Stimulated activated naive CD8-positive, alpha-beta T cell treated with anti-CD3 and anti-CD28 coated beads, Interleukin-15, amount 100 ng/mL, for 72 hours (primary cell): ENCODE measurements around the gene ZNF750.
A peak's percentile ranks its signal among the peaks of the same experiment; 100 is the strongest.

ENCODE experiments used
- ATAC-seq: fragments of 150-1000 bp; cut with Tn5 transposase; 2 replicates; pipeline ENCODE4 v1.10.0; 2021; ENCODE audit warnings: mild to moderate bottlenecking, moderate library complexity
- DNase-seq, 2 donors: peaks; one replicate each; pipeline ENCODE4 v3.0.0; 2021 to 2022
- H3K27ac Mint-ChIP-seq, 2 donors: one replicate each; pipeline ENCODE4 v1.8.0; 2022; ENCODE audit warnings: mild to moderate bottlenecking in 2 of 2, mixed read lengths in 2 of 2, moderate library complexity in 2 of 2
- H3K27me3 Mint-ChIP-seq: one replicate; pipeline ENCODE4 v1.8.0; 2022; ENCODE audit warnings: mixed read lengths
- H3K4me1 Mint-ChIP-seq: one replicate; pipeline ENCODE4 v1.8.0; 2022; ENCODE audit warnings: mild to moderate bottlenecking, mixed read lengths
- H3K4me3 Mint-ChIP-seq, 2 donors: one replicate each; pipeline ENCODE4 v1.8.0; 2022; ENCODE audit warnings: mild to moderate bottlenecking in 2 of 2, mixed read lengths in 2 of 2, moderate library complexity in 1 of 2
- H3K9me3 Mint-ChIP-seq, 2 donors: one replicate each; pipeline ENCODE4 v1.8.0; 2022; ENCODE audit warnings: mixed read lengths in 2 of 2

Gene ZNF750

DNA sequence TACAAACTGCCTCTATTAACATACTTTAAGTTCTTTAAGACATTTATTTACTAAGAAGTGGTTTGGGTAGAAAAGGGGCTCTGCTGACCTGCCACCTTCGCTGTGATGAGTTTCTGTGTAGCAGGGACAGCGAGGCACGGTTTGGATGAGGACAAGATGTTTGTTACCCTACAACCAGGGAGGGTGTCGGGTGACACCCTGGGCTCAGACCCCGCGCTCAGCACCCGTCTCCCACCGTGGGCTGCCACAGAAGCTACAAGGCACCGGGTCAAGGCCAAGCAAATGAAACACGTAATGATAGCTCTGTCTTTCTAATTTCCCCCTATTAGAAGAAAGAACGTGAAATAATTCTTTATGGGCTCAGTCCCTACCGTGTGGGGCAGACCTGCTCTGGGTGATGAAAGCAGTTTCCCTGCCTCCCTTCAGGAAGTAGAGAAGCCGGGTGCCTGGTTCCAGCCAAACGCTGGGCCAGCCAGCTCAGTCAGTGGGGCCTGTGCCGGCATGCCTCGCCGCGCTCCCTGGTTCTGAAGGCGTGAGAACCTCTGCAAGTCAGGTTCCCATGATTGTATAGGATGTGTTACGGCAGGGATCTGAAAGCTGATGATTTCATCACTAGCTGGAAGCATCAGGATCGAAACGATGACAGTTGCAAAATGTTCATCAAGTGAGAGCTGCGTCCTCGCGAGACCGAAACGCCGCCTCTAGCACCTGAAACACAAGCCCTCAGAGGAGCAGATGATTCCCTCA is 3.9 kb downstream of the ZNF750 start:
- no peak for DNase-seq
- H3K4me1 Mint-ChIP-seq = peaks cover 6% of the 10 kb centered on the region
- no peak overlapping the region for H3K4me3 Mint-ChIP-seq
- peak overlapping the region in 1 of 2 donors; percentile 54 for H3K27ac Mint-ChIP-seq
- no peaks in the 10 kb centered on the region for H3K27me3 Mint-ChIP-seq
- ATAC-seq = no peak
- H3K9me3 Mint-ChIP-seq = no peaks in the 10 kb centered on the region

DNA sequence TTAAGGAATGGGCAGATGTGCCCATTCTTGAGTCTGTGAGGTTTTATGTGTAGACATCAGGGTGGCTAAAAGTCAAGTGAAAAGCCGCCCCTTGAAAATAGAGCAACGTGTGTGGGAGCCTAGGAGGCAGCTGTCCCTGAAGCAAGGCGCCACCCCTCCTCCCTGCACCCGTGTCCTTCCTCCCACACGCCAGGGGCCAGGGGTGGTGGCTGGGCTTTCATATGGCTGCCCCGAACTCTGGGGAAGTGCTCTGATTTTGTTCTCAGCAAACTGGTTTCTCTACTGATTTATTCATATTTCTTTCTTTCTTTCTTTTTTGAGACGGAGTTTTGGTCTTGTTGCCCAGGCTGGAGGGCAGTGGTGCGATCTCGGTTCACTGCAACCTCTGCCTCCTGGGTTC is 4.7 kb downstream of the ZNF750 start:
- Mint-ChIP-seq H3K27ac (peak overlapping the region in 1 of 2 donors; percentile 92), H3K4me1 (peaks cover 6% of the 10 kb centered on the region), H3K27me3 (no peaks in the 10 kb centered on the region), H3K4me3 (no peak overlapping the region), H3K9me3 (no peaks in the 10 kb centered on the region)
- ATAC-seq (no peak), DNase-seq (no peak)

DNA sequence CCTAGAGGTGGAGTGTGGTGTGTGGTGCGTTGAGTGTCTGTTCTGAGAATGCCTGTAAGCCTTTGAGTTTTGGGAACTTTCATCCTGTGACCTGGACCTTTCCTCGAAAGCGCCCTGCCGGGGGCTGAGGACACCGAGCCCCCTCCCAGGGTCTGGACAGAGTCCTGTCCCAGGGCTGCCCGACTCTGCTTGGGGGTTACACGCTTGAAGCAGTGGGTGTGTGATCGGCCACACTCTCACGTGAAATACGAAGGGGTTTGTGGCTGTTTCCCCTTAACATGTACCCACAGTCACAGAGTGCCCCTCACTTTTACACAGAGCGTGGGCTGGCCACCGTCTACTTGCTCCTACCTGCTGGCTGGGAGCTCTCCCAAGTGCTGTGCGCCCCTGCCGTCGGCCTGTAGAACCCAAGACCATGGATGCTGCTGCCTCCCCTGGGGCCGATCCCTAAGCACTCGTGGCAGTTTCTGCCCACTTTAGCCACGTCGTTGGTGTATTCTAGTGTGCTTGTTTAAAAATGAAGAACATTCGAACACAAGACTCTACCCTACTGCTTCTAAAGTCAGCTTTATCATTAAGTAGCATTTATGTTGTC is 6.8 kb downstream of the ZNF750 start:
- DNase-seq (no peak), ATAC-seq (no peak)
- H3K4me1 Mint-ChIP-seq = peaks cover 6% of the 10 kb centered on the region
- no peak overlapping the region for H3K4me3 Mint-ChIP-seq
- no peaks in the 10 kb centered on the region for H3K27me3 Mint-ChIP-seq
- peak overlapping the region; percentile 51 to 77 for H3K27ac Mint-ChIP-seq
- H3K9me3 Mint-ChIP-seq = peaks cover 0 to 9% of the 10 kb centered on the region in 2 donors

DNA sequence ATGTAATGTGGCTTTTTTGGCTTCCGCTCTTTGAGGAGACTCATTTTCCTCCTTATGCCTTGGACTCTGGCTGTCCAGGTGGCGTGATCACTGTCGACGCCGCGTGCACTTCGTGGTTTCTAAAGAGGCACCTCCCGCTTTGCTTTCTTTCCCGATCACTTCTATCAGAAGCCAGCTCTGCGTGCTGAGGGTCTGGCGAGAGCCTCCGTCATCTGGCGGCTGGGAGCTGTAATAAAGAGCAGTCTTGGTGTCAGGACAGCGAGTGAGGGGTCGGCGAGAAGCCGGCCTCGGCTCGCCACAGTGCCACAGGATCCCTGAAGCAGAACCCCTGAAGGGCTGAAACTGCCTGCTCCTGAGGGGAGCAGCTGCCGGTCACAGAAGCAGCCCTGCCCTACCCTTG is 7.4 kb downstream of the ZNF750 start:
- ATAC-seq (no peak), DNase-seq (no peak)
- no peaks in the 10 kb centered on the region for H3K27me3 Mint-ChIP-seq
- H3K4me3 Mint-ChIP-seq = no peak overlapping the region
- H3K27ac Mint-ChIP-seq = peak overlapping the region; percentile 51 to 77
- H3K9me3 Mint-ChIP-seq = peaks cover 0 to 13% of the 10 kb centered on the region in 2 donors
- peaks cover 6% of the 10 kb centered on the region for H3K4me1 Mint-ChIP-seq

DNA sequence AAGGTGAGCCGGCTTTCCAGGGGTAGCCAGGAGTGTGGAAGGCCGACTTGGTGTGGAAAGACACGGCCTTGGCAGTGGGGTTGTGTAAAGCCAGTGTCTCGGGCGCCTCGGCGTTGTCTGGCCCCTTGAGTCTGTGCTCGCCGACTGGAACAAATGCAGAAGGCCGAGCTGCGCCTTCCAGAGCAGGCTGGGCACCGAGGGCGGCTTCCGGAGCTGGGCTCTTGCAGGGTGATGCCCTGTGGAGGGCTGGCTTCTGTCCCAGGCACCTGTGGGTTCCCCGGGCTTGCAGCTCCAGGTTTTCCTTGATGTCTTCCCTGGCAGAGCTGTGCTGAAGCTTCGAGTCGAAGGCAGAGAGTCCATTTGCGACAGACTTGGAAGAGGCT is 8.0 kb downstream of the ZNF750 start:
- no peak for ATAC-seq
- Mint-ChIP-seq H3K4me1 (peaks cover 6% of the 10 kb centered on the region), H3K27me3 (no peaks in the 10 kb centered on the region), H3K4me3 (no peak overlapping the region), H3K9me3 (peaks cover 0 to 13% of the 10 kb centered on the region in 2 donors), H3K27ac (peak overlapping the region in 1 of 2 donors; percentile 21)
- no peak for DNase-seq

DNA sequence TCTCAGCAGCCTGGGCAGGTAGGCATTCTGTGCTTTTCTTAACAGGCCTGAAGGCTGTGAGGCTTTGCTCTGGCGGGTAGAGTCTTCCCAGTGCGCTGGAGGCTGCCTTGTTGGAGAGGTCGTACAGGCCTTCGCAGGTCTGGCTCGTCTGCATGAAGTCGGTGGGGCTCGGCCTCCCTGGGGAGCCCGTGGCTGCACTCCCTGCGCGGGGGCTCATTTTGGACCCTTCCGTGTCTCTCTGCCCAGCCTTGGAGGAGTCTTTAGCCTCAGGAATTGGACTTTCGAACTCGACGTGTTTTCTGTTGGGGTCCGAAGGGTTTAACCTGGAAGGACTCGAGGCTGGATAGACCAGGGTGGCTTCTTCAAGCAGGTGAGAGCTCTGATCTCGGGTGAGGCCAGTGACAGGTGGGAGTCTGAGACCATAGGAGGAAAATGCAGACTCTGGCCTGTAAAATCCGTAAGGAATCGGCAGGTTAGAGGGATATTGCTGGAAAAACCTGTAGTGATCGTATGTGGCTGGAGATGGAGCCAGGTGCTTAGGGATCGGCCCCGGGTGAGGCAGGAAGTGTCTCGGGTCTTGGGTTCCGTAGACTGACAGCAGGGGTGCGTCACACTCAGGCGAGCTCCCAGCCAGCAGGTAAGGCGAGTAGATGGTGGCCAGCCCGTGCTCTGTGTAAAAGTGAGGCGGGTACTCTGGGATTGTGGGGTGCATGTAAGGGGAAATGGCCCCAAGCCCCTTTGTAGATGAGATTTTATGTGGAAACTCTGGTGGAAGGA is 8.6 kb downstream of the ZNF750 start:
- H3K4me1 Mint-ChIP-seq = peaks cover 6% of the 10 kb centered on the region
- ATAC-seq (no peak), DNase-seq (no peak)
- H3K27me3 Mint-ChIP-seq = no peaks in the 10 kb centered on the region
- peaks cover 0 to 13% of the 10 kb centered on the region in 2 donors for H3K9me3 Mint-ChIP-seq
- H3K27ac Mint-ChIP-seq = peak overlapping the region in 1 of 2 donors; percentile 55
- H3K4me3 Mint-ChIP-seq = no peak overlapping the region

DNA sequence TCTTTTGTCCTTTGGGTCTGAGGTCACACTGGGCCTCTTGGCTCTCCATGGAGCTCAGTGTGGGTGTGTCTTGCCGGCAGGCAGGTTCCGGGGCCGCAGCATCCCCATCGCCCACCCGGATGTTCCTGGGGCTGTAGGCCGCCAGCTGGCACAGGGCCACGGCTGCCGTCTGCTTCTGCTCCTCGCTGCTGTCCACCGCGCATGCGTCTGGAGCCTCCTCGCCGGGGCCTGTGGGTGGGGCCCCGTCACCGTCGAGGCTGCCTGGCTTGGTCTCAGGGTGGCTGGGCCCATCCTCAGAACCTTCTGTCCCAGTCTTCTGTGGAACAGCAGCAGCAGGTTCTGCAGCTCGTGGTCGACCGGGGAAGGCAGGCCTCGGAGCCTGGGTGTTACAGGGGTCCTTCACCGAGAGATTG is 9.6 kb downstream of the ZNF750 start:
- Mint-ChIP-seq H3K9me3 (peaks cover 0 to 13% of the 10 kb centered on the region in 2 donors), H3K4me1 (peaks cover 6% of the 10 kb centered on the region), H3K27ac (no peak overlapping the region), H3K27me3 (no peaks in the 10 kb centered on the region), H3K4me3 (no peak overlapping the region)
- ATAC-seq = no peak
- DNase-seq = no peak

DNA sequence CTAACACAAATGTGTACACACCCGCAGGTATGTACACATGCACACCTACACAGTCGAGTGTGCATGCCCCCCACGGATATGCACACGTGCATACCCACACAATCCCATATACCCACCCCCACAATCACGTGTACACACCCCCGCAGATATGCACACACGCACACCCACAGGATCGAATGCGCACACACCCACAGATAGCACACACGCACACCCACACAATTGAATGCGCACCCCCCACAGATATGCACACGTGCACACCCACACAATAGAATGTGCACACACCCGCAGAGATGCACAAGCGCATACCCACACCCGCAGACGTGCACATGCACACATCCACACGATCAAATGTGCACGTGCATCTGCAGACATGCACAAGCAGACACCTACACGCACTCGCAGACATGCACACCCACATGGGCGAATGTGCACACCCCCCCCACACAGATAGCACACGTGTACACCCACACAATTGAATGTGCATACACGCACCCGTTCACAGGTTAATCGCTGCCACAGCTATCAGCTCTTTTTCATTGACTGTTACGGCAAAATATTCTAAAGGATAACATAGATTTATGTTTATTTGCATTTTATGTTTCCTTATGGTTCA is 10.8 kb downstream of the ZNF750 start:
- ATAC-seq (no peak), DNase-seq (no peak)
- peaks cover 0 to 13% of the 10 kb centered on the region in 2 donors for H3K9me3 Mint-ChIP-seq
- H3K4me3 Mint-ChIP-seq = no peak overlapping the region
- H3K27me3 Mint-ChIP-seq = no peaks in the 10 kb centered on the region
- peaks cover 6% of the 10 kb centered on the region for H3K4me1 Mint-ChIP-seq
- H3K27ac Mint-ChIP-seq = no peak overlapping the region

DNA sequence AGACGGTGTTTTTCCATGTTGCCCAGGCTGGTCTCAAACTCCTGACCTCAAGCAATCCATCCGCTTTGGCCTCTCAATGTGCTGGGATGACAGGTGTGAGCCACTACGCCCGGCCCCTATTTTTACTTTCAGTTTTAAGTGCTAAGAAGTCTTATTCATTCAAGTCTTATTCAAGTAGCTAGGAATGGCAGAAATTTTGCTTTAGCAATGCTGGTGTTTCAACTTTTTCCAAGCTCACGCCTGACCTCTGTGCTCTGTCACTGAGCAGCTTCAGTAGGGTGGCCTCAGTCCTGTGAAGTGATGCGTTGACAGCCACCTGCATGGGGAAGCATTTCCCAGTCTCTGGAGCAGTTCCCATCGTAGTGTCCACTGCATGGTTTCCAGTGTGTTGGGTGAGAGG is 12.9 kb downstream of the ZNF750 start:
- ATAC-seq = no peak
- Mint-ChIP-seq H3K27ac (no peak overlapping the region), H3K4me3 (no peak overlapping the region), H3K27me3 (no peaks in the 10 kb centered on the region), H3K4me1 (peaks cover 6% of the 10 kb centered on the region), H3K9me3 (peaks cover 0 to 13% of the 10 kb centered on the region in 2 donors)
- DNase-seq = no peak

DNA sequence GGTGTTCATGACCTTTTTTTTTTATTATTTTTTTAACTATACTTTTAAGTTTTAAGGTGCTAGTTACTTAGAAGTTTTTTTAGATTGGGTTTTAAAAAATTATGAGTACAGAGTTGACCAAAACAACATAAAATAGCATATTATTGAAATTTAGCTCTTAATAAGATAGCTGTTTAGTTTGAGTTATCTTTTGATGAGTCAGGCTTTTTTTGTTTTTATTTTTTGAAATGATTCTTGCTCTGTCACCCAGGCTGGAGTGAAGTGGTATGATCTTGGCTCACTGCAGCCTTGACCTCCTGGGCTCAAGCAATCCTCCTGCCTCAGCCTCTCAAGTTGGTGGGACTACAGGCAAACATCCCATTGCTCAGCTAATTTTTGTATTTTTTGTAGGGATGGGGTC is 13.6 kb downstream of the ZNF750 start:
- ATAC-seq (no peak), DNase-seq (no peak)
- Mint-ChIP-seq H3K27me3 (no peaks in the 10 kb centered on the region), H3K9me3 (peaks cover 0 to 13% of the 10 kb centered on the region in 2 donors), H3K27ac (no peak overlapping the region), H3K4me1 (peaks cover under 1% of the 10 kb centered on the region), H3K4me3 (no peak overlapping the region)

DNA sequence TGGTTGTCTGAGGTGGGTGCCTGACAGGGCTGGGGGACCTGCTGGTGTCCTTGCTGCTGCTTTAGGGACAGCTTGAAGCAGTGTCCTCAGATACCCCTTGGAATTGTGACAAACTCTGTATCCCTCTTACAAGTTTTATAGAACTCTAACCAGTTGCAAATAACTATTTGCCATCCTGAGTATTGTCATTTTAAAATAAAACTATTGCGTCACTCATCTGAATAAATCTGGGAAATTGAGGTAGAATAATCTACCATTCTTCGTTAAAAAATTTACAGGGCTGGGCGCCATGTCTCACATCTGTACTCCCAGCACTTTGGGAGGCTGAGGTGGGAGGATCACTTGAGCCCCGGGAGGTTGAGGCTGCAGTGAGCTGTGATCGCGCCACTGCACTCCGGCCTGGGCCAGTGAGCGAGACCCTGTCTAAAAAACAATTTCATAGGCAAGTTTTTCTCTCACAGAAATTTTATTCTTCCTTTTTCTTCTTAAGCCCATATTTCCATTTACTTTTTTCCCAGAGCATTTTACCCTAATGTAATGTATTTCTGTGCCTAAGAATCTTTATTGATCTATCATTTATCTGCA is 14.2 kb downstream of the ZNF750 start:
- ATAC-seq (no peak), DNase-seq (no peak)
- Mint-ChIP-seq H3K9me3 (peaks cover under 1 to 16% of the 10 kb centered on the region in 2 donors), H3K27me3 (no peaks in the 10 kb centered on the region), H3K4me1 (no peaks in the 10 kb centered on the region), H3K4me3 (no peak overlapping the region), H3K27ac (no peak overlapping the region)

DNA sequence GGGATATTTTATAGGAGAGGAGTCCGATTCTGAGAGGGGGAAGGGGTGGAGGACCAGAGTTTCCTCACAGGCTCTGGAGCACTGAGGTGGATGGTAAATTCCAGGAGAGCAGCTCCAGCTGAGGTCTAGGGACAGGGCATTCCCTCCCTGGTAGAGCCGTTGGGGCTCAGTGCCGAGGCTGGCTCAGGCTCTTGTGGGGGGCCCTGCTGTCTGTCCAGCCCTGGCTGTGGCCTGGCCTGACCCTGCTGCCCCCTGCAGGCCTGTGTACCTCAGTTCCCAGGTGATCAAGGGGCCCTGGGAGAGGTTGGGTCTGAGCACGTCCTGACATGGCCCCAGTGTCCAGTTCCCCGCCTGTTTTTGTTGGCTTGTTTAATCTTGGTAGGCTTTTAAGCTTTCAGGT is 16.8 kb downstream of the ZNF750 start:
- no peak overlapping the region for H3K27ac Mint-ChIP-seq
- H3K9me3 Mint-ChIP-seq = peaks cover 5 to 14% of the 10 kb centered on the region in 2 donors
- no peaks in the 10 kb centered on the region for H3K4me1 Mint-ChIP-seq
- DNase-seq (no peak), ATAC-seq (no peak)
- H3K4me3 Mint-ChIP-seq = no peak overlapping the region
- H3K27me3 Mint-ChIP-seq = no peaks in the 10 kb centered on the region

DNA sequence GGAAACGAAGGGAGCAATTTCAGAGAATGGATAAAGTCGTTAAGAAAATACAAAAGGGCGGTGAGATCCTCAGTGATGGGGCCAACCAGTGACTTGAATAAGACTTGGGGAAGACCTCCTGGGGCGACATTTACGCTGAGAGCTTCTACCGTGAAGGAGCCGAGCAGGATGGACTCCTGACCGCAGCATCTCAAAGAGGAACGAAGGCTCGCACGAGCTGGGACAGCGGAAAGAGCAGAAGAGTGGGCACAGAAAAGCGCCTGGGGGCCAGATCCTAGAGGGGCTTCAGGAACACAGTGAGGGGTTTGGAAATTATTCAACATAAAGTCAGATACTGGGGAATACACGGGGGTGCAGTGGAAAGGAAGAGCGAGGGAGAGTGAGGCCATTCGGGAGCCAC is 17.5 kb downstream of the ZNF750 start:
- Mint-ChIP-seq H3K27me3 (no peaks in the 10 kb centered on the region), H3K27ac (peak overlapping the region in 1 of 2 donors; percentile 64)

DNA sequence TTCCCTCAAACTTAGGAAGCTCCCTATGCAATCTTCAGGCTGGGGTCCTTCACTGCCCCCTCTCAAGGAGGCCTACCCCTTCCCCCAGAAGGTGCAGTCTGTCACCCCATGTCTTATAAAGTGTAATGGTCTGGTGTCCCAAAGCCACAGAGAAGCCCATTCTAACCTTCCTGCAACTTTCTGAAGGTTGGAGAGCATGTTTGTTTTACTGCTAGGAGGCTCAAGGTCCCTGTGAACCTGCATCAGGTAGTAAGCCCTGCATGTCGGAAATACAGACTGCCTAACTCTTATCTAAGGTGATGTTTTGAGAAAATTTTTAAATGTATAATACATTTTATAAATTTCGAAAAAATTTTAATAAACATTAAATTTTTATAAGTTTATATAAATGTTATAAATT is 18.3 kb downstream of the ZNF750 start:
- no peaks in the 10 kb centered on the region for H3K27me3 Mint-ChIP-seq
- no peaks in the 10 kb centered on the region for H3K4me1 Mint-ChIP-seq
- H3K9me3 Mint-ChIP-seq = peaks cover 5 to 9% of the 10 kb centered on the region in 2 donors
- no peak for ATAC-seq
- no peak overlapping the region for H3K4me3 Mint-ChIP-seq
- H3K27ac Mint-ChIP-seq = no peak overlapping the region
- no peak for DNase-seq

More for the DNA sequence above, 17.5 kb downstream of the ZNF750 start:
- DNase-seq (no peak), ATAC-seq (no peak)
- Mint-ChIP-seq H3K4me3 (no peak overlapping the region), H3K4me1 (no peaks in the 10 kb centered on the region), H3K9me3 (peaks cover 5 to 9% of the 10 kb centered on the region in 2 donors)
